ENCODE measurements around the gene MCUR1.

Gene MCUR1

DNA sequence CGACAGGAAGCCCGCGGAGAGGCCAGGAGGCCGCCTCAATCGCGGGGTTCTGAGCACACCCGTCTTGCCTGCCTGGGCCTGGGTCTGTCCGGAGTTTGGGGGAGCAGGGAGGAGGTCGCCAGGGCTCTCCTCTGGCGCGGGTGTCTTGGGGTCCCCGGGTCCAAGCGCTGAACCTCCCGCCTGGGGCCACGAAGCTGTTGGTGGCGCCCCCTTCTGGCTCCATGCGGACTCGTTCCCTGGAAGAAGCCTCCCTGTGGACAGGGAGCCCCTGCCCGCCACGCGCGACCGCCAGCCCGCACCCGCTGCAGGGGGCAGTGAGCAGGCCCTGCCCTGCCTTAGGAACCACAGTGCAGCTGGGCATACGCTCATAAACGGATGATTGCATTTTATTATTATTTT is 44.7 kb downstream of the MCUR1 start:
- no peak for TF ChIP-seq Cebpa-rat (IDR thresholded peaks at IDR 0.05)
- Histone ChIP-seq H3K9ac (no peak overlapping the region), H3K4me3 (no peak overlapping the region), H3K4me1 (peaks cover 27 to 35% (median 32%) of the 10 kb centered on the region in 10 experiments), H3K36me3 (peaks cover 0 to 5% (median 0%) of the 10 kb centered on the region in 11 experiments; a peak in 1 of 22 replicates), H4K20me1 (no peaks in the 10 kb centered on the region), H3K27me3 (0 out of 22 replicates have a peak, but pooled peaks cover 0 to 3% (median 0%) of the 10 kb centered on the region in 11 experiments), H3K27ac (no peak overlapping the region), H3K9me3 (replicated peaks in 1 of 11) (peaks cover 11 to 35% (median 22%) of the 10 kb centered on the region in 11 experiments; a peak in 18 of 22 replicates), H3K4me2 (no peak overlapping the region)

DNA sequence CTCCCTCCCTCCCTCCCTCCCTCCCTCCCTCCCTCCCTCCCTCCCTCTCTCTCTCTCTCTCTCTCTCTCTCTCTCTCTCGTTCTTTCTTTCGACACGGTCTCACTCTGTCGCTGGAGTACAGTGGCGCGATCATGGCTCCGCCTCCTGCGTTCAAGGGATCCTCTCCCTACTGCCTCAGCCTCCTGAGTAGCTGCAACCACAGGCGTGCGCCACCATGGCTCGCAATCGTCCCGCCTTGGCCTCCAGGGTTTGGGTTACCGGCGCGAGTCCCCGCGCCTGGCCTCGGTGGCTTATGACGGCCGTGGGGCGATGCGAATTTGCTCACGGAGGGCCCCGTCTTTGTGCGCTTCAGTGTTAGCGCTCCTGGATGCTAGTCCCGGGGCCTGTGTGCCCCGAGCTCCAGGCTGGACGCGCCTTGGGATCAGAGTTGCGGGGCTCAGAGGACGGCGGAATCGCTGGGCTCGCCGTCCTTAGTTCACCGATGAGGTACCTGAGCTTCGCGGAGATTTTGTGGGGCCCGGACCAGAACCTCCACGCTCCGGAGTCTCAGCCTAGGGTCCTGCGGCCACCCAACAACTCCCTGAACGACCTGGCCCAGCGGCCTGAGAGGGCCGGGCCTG is 45.2 kb downstream of the MCUR1 start:
- peaks cover 16 to 40% (median 27%) of the 10 kb centered on the region in 11 experiments; a peak in 21 of 22 replicates for H3K9me3 ChIP-seq (replicated peaks in 1 of 11)
- H3K9ac ChIP-seq, result no peak overlapping the region
- no peak overlapping the region for H3K27ac ChIP-seq
- H3K4me1 ChIP-seq, result peaks cover 27 to 39% (median 35%) of the 10 kb centered on the region in 10 experiments
- H3K27me3 ChIP-seq, result 0 out of 22 replicates have a peak, but pooled peaks cover 0 to 3% (median 0%) of the 10 kb centered on the region in 11 experiments
- no peak overlapping the region for H3K4me3 ChIP-seq
- H3K36me3 ChIP-seq, result peaks cover 0 to 5% (median 0%) of the 10 kb centered on the region in 11 experiments; a peak in 1 of 22 replicates
- no peak; a peak in 1 of 22 replicates for TF ChIP-seq Cebpa-rat (IDR thresholded peaks at IDR 0.05)
- H4K20me1 ChIP-seq, result no peaks in the 10 kb centered on the region
- no peak overlapping the region for H3K4me2 ChIP-seq

DNA sequence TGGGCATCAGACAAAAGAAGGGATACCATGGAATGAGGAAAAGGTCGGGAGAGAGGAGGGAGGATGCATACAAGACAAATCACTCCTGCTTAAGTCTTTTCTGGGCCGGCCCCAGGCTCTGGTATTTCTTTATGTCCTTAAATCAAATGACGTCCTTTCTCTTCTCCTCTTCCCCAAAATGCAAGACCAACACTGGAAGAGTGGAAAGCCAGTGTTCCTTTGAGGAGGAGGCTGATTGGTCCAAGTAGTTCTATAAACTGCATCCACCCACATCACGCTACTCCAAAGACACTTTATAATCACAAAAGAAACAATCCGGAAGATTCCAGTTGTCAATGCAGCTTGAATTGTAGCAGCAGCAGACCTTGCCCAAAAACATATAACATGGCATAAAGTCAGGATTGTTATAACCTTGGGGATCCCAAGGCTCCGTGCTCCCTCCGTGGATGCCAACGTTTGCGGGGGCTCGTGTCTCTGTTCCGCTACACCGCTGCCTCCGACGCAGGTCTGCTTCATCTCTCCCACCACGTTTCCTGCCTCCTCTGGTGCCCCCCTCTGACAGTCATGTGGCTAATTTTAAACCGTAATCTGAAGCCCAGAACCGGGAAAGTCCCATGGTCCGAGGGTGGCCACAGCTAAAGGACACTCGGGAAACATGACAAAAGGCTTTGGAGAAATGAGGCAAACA is 47.1 kb downstream of the MCUR1 start:
- Histone ChIP-seq H3K9ac (peak overlapping the region in 10 of 11 experiments; percentile 32 to 66 (median 50); a peak in 19 of 22 replicates), H3K36me3 (no peaks in the 10 kb centered on the region), H4K20me1 (no peaks in the 10 kb centered on the region), H3K27me3 (0 out of 22 replicates have a peak, but pooled peaks cover 0 to 3% (median 0%) of the 10 kb centered on the region in 11 experiments), H3K27ac (peak overlapping the region in 9 of 11 experiments; percentile 14 to 49 (median 41); a peak in 16 of 22 replicates), H3K4me3 (peak overlapping the region in 7 of 10 experiments; percentile 5 to 35 (median 14); a peak in 7 of 20 replicates), H3K4me2 (peak overlapping the region; percentile 64 to 88 (median 81)), H3K4me1 (peaks cover 46 to 58% (median 54%) of the 10 kb centered on the region in 10 experiments), H3K9me3 (replicated peaks in 1 of 11) (peaks cover 12 to 33% (median 25%) of the 10 kb centered on the region in 11 experiments; a peak in 21 of 22 replicates)
- no peak for TF ChIP-seq Cebpa-rat (IDR thresholded peaks at IDR 0.05)

DNA sequence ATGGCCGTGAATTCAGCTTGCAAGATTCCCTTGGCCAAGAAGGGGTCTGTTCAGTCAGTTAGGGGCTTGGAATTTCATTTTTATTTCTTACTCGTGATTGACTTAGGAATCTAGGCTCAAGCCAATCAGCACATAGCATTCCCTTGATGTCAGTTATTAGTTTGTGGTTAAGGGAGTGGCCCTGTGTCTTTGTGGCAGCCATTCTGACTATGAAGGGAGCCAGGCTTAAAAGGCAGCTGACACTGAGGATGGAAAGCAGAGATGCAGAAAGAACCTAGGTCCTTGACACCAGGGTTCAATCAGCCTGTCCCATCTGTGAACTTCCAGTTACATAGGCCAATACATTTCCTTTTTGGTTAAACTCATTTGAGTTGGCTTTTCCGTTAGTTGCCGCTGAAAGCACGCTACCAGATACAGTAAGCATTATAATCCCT is 48.1 kb downstream of the MCUR1 start:
- H3K4me1 ChIP-seq, result peaks cover 57 to 67% (median 64%) of the 10 kb centered on the region in 10 experiments
- H3K27me3 ChIP-seq, result 0 out of 22 replicates have a peak, but pooled peaks cover 0 to 3% (median 0%) of the 10 kb centered on the region in 11 experiments
- no peak overlapping the region for H3K4me3 ChIP-seq
- peak overlapping the region in 1 of 11 experiments; percentile 4; a peak in 2 of 22 replicates for H3K27ac ChIP-seq
- no peak overlapping the region for H3K9ac ChIP-seq
- TF ChIP-seq Cebpa-rat (IDR thresholded peaks at IDR 0.05), result no peak
- no peaks in the 10 kb centered on the region for H4K20me1 ChIP-seq
- H3K9me3 ChIP-seq (replicated peaks in 1 of 11), result peaks cover 8 to 28% (median 22%) of the 10 kb centered on the region in 11 experiments; a peak in 21 of 22 replicates
- peak overlapping the region; percentile 33 to 85 (median 80); a peak in 21 of 22 replicates for H3K4me2 ChIP-seq
- H3K36me3 ChIP-seq, result no peaks in the 10 kb centered on the region

DNA sequence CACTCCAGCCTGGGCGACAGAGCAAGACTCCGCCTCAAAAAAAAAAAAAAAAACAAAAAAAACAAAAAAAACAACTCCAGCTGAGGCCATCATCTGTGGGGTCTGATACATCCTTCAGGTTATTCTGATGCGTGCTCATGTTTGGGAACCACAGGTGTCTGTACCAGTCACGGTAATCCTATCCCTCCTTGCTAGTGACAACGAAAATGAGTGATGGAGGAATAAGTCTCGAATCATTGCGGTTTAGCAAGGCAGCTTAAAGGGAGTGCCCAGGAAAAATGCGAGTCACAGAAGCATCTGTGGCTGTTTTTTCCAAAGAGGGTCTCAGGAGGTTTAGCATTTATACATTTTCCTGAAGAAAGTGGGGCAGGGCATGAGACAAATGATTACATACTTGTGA is 48.8 kb downstream of the MCUR1 start:
- Histone ChIP-seq H3K27me3 (0 out of 22 replicates have a peak, but pooled peaks cover 0 to 3% (median 0%) of the 10 kb centered on the region in 11 experiments), H3K4me2 (peak overlapping the region in 8 of 11 experiments; percentile 64 to 85 (median 76); a peak in 13 of 22 replicates), H3K4me3 (no peak overlapping the region), H4K20me1 (no peaks in the 10 kb centered on the region), H3K9ac (no peak overlapping the region), H3K36me3 (no peaks in the 10 kb centered on the region), H3K27ac (peak overlapping the region in 1 of 11 experiments; percentile 4; a peak in 2 of 22 replicates), H3K4me1 (peaks cover 59 to 74% (median 69%) of the 10 kb centered on the region in 10 experiments), H3K9me3 (replicated peaks in 1 of 11) (peaks cover 8 to 28% (median 22%) of the 10 kb centered on the region in 11 experiments; a peak in 21 of 22 replicates)
- TF ChIP-seq Cebpa-rat (IDR thresholded peaks at IDR 0.05), result no peak

DNA sequence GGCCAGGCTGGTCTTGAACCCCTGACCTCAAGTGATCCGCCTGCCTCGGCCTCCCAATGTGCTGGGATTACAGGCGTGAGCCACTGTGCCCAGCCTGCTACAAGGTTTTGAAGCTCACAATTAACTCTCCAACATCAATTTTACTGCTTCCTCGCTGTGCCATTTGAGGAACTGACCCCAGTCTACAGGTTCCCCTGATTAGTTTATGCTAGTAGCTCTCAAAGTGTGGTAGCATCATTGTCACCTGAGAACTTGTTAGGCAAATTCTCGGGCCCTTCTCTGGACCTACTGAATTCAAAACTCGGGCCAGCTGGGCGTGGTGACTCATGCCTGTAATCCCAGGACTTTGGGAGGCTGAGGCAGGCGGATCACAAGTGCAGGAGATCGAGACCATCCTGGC is 49.4 kb downstream of the MCUR1 start:
- H3K4me1 ChIP-seq, result peaks cover 59 to 78% (median 69%) of the 10 kb centered on the region in 10 experiments

DNA sequence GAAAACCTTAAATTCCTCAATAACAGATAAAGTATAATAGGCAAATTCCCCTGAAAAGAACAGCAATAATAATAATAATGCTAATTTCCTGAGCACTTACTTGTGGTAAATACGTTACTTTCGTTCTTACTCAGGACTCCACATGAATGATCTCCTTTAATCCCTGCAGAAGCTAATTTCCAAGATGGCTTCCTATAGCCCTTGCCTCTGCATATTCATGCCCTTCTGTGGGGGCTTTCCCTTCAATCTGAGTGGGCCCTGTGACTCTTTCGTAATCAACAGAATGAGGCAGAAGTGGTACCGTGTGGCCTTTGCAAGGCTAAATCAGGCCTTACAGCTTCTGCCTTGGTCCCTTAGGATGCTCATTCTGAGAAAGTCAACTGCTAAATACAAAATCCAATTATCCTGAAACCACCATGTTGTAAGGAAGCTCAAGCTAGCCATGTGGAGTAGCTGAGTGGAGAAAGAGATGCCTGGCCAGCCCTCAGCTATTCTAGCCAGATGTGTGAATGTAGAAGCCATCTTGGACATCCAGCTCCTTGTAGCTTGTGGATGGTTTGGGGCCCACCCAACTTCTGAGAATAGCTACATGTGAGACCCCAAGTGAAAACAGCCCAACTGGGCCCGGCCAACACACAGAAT is 50.5 kb downstream of the MCUR1 start:
- Histone ChIP-seq H3K9ac (peak overlapping the region in 5 of 11 experiments; percentile 61 to 75 (median 67); a peak in 2 of 22 replicates), H3K4me2 (peak overlapping the region; percentile 77 to 94 (median 88)), H3K4me1 (peaks cover 59 to 79% (median 69%) of the 10 kb centered on the region in 10 experiments), H4K20me1 (no peaks in the 10 kb centered on the region), H3K4me3 (peak overlapping the region in 6 of 10 experiments; percentile 32 to 60 (median 38); a peak in 7 of 20 replicates), H3K27me3 (0 out of 22 replicates have a peak, but pooled peaks cover 0 to 3% (median 0%) of the 10 kb centered on the region in 11 experiments), H3K27ac (peak overlapping the region in 10 of 11 experiments; percentile 65 to 83 (median 77); a peak in 20 of 22 replicates), H3K36me3 (no peaks in the 10 kb centered on the region), H3K9me3 (replicated peaks in 1 of 11) (peaks cover 8 to 21% (median 13%) of the 10 kb centered on the region in 11 experiments; a peak in 20 of 22 replicates)
- TF ChIP-seq Cebpa-rat (IDR thresholded peaks at IDR 0.05), result peak in 3 of 11 experiments; percentile 20 to 54 (median 27); a peak in 4 of 22 replicates

More for the DNA sequence above, 49.4 kb downstream of the MCUR1 start:
- TF ChIP-seq Cebpa-rat (IDR thresholded peaks at IDR 0.05), result no peak
- H3K36me3 ChIP-seq, result no peaks in the 10 kb centered on the region
- H3K27ac ChIP-seq, result peak overlapping the region in 1 of 11 experiments; percentile 83; a peak in 1 of 22 replicates
- H3K9ac ChIP-seq, result no peak overlapping the region
- H3K9me3 ChIP-seq (replicated peaks in 1 of 11), result peaks cover 8 to 30% (median 21%) of the 10 kb centered on the region in 11 experiments; a peak in 21 of 22 replicates
- 0 out of 22 replicates have a peak overlapping the region, but pooled peaks of 1 of the 11 experiments have one; percentile 9 for H3K4me2 ChIP-seq
- H4K20me1 ChIP-seq, result no peaks in the 10 kb centered on the region
- no peak overlapping the region for H3K4me3 ChIP-seq
- H3K27me3 ChIP-seq, result 0 out of 22 replicates have a peak, but pooled peaks cover 0 to 3% (median 0%) of the 10 kb centered on the region in 11 experiments

Data from BLaER1 treated with 17β-estradiol and CSF1 and Interleukin-3, amounts not matched to agents 10 nM and 100 nM (cell line).